IPS-11a (cell line): ENCODE results near the gene KDM2B.
A peak's percentile ranks its signal among the peaks of the same experiment; 100 is the strongest.
"Not testable (repeated sequence)": the region's sequence is repeated elsewhere in the genome, so short reads cannot be mapped to it uniquely, and the experiment has no call there.

Experiments used
- H3K4me3 ChIP-seq: one replicate; pipeline ENCODE4 v1.5.1; 2013; ENCODE audit warnings: low read depth, low read length, control low read depth

KDM2B gene

GRCh38 chr12:121590476-121591143 lies 9.8 kb upstream of the KDM2B start:
- no peak overlapping the region for H3K4me3 ChIP-seq

DNA sequence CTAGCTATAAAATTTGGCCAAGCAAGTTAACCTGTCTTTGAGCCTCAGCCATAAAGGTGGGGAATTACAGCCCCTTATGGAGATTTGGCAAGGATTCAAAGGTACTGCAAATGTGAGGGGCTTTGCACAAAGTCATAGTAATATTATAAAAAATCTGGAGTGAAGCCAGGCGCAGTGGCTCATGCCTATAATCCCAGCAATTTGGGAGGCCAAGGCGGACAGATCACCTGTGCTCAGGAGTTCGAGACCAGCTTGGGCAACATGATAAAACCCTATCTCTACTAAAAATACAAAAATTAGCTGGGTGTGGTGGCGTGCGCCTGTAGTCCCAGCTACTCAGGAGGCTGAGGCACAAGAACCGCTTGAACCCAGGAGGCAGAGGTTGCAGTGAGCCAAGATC lies 4.1 kb upstream of the KDM2B start:
- not testable (repeated sequence) for H3K4me3 ChIP-seq

DNA sequence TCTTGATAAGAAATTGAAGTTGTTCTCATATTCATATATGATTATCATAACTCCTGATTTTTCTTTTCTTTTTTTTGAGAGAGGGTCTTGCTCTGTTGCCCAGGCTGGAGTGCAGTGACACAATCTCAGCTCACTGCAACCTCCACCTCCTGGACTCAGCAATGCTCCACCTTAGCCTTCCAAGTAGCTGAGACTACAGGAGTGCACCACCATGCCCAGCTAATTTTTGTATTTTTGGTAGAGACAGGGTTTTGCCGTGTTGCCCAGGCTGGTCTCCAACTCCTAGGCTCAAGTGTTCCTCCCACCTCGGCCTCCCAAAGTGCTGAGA lies 2.5 kb upstream of the KDM2B start:
- peak overlapping the region; percentile 89 for H3K4me3 ChIP-seq

GRCh38 chr12:121582583-121583333 lies 1.9 kb upstream of the KDM2B start:
- peak overlapping the region; percentile 89 for H3K4me3 ChIP-seq

DNA sequence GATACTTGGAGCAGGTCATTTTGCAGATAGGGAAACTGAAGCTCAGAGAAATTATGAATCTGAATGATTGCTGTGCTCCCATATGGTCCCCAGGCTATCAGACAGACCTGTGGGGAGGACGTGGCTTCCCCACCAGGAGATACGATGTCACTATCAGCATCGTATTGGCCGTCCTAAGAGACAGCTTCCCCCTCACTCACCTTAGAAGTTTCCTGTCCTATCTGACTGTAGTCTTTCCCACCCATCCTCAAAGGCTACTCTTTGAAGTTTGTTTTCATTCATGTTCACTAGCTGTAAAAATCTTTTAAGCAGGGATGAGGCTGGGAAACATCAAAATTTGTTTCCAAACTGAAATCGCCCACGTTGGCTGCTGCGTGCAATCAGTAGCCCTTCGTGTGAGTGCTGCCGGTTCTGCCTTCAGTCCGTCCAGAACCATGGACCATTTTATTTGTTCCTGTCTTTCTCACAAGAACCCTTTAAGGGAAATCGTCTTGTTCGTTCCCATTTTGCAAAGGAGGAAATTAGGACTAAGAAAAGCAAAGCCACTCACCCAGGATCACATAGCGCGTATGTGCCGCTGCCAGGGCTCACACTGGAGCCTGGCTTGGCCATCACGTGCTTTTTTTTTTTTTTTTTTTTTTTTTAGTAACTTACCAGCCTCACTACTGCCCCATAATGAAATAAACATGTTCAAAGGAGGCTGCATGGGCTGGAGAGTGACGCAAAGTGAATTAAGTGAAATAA lies 1.0 kb upstream of the KDM2B start:
- peak overlapping the region; percentile 89 for H3K4me3 ChIP-seq

DNA sequence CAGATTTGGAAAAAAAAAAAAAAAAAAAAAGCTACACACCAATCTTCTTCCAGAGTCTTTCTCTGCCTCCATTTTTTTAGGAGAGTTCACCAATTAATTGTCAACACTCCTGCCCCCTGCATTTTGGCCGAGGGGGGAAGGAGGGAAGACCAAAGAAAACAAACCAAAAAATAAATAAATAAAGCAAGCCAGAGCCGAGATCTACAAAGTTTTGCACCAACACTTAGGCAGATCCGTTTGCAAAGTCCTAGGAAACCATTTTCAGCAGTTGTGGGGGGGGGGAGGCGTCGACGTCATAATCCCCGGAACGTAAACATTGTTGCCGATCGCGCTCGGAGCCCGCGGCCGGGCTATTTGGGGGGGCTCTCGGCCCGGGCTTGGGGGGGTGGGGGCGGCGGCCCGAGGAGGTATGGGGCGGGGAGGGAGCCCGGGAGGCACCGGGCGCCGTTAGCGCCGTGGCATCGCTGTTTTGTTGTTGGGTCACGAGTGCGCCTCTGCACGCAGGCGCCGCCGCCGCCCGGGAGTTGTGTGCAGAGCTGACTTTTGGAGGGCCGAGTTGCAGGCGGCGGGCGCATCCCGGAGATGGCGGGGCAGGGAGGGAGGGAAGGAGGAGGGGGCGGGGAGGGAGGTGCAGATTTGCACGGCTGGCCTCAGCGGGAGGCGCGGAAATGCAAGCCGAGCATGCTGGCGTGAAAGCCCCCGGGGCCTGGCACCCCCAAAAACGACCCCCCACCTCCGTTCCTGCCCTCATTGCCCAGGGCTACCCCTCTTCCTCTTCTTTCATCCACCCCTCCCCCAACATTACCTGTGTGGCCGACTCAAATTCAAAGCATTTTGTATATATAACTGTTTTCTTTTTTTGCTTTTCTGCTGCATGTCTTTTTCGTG lies 598 bp downstream of the KDM2B start:
- peak overlapping the region; percentile 92 for H3K4me3 ChIP-seq

DNA sequence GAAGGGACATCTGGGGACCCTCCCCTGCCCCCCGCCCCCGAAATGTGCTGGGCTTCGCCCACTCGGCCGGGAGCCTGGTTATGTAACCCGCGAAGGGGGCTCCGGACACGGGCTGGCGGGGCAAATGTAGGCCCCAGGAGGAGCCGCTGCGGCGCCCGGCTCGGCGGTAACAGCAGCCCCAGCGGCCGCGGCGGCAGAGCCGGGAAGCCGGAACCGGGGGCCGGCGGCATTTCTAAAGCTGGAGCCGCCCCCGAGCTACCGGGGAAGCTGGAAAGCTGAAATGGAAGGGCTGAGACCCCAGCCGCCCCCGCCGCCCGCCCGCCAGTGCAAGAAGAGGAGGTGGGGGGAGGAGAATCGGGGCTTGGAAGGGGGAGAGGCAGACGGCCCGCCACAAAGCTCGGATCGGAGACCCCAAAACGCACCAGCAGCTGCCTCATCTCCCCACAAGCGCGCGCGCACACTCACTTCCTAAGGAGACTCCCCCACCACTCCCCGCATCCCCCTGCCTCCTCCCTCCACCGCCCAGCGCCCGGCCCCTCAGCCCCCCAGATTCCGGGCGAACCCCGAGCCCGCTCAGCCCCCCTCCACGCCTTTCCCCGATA lies 1.5 kb downstream of the KDM2B start:
- H3K4me3 ChIP-seq, result peak overlapping the region; percentile 92

DNA sequence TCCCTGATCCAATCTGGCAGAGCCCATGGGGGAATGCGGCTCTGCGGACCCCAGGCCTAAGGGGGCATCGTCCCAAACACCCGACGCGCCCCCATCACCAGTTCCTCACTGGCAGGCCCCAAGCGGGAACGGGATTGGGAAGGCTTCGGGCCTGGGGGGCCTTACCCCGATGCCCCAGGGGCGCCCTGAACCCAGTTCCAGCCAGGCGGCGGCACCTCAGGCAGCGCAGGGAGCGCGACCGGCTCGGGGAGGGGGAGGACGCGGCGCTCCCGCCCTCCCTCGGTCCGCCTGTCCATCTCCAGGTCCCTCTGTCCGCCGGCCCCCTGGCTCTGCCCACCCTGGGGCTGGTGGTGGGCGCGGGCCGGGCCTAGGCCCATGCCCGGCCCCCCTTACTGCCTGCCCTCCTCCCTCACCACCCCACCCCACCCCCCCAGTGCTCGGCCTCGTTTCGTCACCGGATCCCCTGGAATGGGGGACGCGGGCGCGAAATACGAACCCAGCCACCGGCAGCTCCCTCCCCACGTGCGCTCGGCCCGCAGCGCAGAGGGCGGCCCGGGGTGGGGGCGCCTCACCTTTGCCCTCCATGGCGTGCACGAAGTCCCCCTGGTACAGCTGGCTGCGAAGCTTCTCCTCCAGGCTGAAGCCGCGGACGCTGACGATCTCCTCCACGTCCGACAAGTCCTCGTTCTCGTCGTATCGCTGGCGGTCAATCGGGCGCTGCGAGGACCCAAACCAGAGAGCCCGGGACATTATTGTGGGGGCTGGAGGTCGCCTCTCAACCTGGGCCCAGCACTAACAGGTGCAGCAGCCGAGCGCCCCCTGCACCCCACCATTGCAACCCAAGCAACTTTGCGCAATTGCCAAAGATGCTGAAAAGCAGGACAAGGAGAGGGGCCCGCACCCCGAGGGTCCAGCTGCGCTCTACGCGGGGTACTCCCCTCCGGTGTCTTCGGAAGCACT lies 2.3 kb downstream of the KDM2B start:
- H3K4me3 ChIP-seq, result peak overlapping the region; percentile 92

- H3K4me3 ChIP-seq, result peak overlapping the region; percentile 92
Measured at GRCh38 chr12:121577443-121578180, 3.2 kb downstream of the KDM2B start.

GRCh38 chr12:121576851-121577391 lies 3.9 kb downstream of the KDM2B start:
- H3K4me3 ChIP-seq, result peak overlapping the region; percentile 92

DNA sequence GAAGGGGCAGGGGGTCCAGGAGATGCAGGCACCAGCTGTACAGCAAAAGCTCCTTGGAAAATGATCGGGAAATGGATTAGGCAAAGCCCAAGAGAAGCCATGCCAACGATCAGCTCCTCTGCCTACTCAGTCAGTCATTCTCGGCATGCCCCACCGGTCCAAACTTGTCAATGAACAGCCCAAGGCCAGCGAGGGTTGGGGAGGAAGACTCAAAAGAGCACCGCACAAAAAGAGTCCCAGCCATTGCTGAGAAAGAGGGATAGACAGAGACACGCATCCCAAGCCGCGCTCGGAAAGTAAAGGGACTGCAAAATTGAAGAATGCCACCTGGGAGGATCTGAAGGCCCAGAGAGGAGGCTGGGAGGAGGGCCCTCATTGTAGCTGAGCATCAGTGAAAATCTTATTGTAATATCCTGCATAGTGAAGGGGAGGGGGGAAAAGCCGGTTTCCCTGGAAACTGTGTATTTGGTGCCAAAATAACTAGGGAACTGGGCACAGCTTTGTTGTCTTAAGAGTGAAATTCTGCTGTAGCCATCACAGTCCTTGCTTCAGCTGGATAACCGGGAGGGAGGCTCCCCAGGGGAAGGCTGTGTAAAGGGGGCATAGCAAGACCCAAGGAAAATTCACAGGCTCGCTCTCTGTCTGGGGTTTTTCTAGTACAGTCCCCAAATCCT lies 4.7 kb downstream of the KDM2B start:
- H3K4me3 ChIP-seq, result peak overlapping the region; percentile 92

- H3K4me3 ChIP-seq, result no peak overlapping the region
Measured at GRCh38 chr12:121575051-121575450, 5.8 kb downstream of the KDM2B start.

GRCh38 chr12:121574025-121574424 lies 6.8 kb downstream of the KDM2B start:
- H3K4me3 ChIP-seq, result no peak overlapping the region

DNA sequence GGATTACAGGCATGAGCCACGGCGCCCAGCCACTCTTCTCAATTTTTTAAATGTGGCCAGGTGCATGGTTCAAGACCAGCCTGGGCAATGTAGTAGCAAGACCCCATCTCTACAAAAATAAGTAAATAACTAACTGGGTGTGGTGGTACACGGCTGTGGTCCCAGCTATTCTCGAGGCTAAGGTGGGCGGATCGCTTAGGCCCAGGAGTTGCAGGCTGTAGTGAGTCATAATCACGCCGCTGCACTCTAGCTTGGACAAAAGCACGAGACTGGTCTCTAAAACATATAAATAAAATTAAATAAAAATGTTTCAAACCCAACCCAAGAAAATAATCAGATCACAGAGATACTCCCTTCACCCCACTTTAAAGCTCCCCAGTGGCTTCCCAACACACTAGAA lies 8.9 kb downstream of the KDM2B start:
- H3K4me3 ChIP-seq, result no peak overlapping the region

DNA sequence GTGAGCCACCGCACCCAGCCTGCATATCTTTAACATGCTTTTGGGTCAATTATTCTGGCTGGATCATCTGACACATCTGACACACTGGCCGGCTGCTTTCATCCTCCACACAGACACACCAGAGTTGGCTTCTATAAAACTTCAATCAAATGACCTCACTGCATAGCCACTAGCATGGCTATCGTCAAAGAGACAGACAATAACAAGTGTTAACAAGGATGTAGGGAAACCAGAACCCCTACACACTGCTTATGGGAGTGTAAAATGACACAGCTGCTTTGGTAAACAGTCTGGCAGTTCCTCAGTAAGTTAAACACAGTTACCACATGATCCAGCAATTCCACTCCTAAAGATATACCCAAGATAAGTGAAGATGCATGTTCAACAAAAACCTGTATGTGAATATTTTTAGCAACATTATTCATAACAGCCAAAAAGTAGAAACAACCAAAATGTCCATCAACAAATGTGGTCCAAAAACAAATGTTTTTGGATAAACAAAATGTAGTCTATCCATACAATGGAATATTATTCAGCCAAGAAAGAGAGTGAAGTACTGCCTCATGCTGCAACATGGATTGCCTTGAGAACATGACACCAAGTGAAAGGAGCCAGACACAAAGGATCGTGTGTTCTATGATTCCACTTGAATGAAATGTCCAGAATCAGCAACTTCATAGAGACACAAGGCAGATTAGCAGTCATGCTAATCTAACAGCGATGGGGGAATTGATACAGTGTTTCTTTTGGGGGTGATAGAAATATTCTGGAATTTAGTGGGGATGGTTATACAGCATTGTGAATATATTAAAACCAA lies 10.1 kb downstream of the KDM2B start:
- no peak overlapping the region for H3K4me3 ChIP-seq

DNA sequence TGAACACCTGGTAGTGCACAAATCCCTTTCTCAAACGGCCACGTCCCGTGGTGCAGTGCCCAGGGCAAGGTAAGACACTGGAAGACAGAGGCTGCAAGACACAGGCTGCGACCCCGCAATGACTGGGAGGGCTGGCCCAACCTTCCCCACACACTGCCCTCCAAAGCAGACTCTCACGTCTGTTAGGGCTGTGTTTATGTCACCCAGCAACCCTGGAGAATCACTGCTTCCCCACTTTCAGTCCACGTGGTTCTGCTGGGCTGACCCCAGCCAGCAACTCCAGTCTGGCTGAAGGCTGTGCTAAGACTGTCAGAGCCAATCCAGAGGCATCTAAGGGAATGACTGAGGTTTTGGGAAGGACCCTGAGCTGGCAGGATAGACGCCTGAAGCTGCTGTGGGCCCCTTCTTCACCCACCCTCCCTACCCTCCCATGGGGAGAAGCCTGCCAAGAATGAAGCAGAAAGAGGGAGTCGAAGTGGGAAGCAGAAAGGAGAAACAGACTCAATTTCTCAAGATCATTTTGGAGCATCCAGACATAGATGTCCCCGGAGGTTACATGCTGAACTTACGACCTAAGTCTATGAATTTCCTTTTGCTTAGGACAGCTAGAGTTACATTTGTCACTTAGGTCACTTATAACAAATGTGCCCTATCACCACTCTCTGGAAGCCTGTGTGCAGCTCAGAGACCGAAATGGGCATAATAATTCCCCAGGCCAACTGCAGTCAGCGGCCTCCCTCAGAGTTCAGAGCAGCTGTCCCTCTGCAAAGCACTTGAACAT lies 11.7 kb downstream of the KDM2B start:
- H3K4me3 ChIP-seq, result no peak overlapping the region
